Right lobe of liver (tissue), 4 donors: ENCODE data around the gene MAGEA9.

Source experiments
- POLR2A ChIP-seq: fragments of 450-650 bp; IDR thresholded peaks from one replicate; pipeline ENCODE4 v1.6.1; 2017; ENCODE audit warnings: antibody characterized with exemption, mild to moderate bottlenecking
- TF ChIP-seq, protein P1 (sequence below), 4 donors: fragments of 200-600 bp in 3 of 4; fragments of 450-650 bp in 1 of 4; IDR thresholded peaks; one replicate each; pipeline versions ENCODE4 v1.5.1 to v1.8.0; 2016 to 2022; ENCODE audit warnings: antibody characterized with exemption in 4 of 4, mild to moderate bottlenecking in 2 of 4
- donor health status: DM: no; HTN: no; CAD: no.
- donor health status: DM: no; HTN: no; CAD: no.
- donor health status: DM: no; HTN: yes; CAD: no.

DNA sequence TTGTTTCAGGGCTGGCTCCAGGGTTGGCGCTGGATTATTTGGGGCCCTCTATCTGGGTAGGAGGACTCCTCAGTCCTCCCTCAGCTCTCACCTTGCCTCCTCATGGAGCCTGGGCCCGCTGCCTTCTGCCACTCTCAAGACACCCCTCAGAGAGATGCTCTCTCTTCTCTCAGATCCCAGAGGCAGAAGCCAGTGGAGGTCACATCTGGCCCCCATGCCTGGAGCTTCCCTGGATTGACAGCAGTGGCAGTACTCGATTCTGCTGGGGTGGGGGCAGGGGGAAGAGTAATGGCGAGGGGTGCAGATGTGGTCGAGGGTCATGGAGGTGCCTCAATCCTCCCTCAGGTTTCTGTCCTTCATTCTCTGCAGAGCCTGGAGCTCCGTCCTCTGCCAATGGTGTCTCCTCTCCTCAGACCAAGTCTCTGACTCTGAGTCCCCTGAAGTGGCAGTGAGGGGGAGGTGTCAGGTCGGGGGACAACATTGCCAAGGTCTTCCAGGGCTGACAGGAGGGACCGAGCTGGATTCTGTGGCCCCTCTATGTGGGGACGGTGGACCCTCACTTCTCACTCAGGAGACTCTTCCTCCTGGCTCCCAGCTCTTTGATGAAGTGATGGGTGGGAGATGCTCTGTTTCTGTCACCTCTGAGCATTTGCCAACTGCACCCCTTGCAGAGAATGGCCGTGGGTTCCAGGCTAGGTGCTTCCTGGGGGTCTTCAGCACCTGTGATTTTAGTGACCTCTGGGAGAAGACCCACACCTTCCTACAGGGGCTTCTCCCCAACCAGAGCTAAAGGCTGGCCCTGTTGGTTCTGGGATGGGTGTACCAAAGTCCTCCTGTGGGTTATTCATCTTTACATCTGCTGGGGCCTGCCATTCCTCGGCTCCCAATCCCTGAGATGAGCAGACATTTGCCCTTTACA, 18.8 kb upstream of the MAGEA9 start:
- TF ChIP-seq, protein P1, sequence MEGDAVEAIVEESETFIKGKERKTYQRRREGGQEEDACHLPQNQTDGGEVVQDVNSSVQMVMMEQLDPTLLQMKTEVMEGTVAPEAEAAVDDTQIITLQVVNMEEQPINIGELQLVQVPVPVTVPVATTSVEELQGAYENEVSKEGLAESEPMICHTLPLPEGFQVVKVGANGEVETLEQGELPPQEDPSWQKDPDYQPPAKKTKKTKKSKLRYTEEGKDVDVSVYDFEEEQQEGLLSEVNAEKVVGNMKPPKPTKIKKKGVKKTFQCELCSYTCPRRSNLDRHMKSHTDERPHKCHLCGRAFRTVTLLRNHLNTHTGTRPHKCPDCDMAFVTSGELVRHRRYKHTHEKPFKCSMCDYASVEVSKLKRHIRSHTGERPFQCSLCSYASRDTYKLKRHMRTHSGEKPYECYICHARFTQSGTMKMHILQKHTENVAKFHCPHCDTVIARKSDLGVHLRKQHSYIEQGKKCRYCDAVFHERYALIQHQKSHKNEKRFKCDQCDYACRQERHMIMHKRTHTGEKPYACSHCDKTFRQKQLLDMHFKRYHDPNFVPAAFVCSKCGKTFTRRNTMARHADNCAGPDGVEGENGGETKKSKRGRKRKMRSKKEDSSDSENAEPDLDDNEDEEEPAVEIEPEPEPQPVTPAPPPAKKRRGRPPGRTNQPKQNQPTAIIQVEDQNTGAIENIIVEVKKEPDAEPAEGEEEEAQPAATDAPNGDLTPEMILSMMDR (IDR thresholded peaks at IDR 0.05) = no peak
- no peak for TF ChIP-seq POLR2A
